DMS 273 treated with DMSO at 0.1 percent for 48 hours (cell line): ENCODE data around the gene CNN2.
A peak's percentile ranks its signal among the peaks of the same experiment; 100 is the strongest.

ENCODE experiments used
- DNase-seq: peaks from one replicate; lab custom pipeline; 2025; lab: John Stamatoyannopoulos, UW

CNN2 gene

DNA sequence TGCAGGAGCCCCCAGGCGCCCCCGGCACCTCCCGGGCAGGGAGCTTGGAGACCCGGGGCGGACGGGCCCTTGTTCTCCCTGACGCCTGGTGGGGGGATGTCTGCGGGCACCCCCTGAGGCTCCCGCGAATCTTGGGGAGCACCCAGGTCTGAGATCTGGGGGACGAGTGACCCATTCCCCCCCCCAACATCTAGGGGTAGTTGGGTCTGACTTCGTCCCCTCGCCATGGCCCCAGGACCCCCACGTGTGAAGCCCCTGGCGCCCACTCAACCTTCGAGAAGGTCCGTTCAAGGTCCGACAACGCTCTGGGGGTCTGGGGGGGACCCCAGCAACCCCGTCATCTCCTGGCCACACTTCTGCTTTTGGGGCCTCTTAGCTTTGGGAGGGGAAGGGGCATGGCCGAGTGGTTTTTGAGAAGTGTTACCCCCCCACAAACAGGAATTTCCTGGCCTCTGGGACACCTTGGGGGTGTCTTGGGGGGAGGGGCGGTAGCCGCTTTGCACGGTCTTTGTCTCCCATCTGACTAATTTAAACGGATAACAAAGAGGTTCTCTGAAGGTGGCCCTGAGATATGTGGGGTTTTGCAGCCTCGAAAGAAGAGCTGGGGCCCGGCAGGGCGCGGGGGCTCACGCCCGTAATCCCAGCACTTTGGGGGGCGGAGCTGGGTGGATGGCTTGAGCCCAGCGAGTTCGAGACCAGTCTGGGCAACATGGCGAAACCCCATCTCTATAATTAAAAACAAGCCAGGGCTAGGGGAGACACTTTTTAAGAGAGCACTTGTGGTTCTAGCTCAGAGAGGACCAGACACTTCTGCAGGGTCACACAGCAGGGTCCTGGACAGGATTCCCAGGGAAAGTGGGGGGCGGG lies 608 bp downstream of the CNN2 start:
- DNase-seq = no peak

- DNase-seq = no peak
These were observed 1.2 kb downstream of the CNN2 start for GRCh38 chr19:1027650-1028061.

DNA sequence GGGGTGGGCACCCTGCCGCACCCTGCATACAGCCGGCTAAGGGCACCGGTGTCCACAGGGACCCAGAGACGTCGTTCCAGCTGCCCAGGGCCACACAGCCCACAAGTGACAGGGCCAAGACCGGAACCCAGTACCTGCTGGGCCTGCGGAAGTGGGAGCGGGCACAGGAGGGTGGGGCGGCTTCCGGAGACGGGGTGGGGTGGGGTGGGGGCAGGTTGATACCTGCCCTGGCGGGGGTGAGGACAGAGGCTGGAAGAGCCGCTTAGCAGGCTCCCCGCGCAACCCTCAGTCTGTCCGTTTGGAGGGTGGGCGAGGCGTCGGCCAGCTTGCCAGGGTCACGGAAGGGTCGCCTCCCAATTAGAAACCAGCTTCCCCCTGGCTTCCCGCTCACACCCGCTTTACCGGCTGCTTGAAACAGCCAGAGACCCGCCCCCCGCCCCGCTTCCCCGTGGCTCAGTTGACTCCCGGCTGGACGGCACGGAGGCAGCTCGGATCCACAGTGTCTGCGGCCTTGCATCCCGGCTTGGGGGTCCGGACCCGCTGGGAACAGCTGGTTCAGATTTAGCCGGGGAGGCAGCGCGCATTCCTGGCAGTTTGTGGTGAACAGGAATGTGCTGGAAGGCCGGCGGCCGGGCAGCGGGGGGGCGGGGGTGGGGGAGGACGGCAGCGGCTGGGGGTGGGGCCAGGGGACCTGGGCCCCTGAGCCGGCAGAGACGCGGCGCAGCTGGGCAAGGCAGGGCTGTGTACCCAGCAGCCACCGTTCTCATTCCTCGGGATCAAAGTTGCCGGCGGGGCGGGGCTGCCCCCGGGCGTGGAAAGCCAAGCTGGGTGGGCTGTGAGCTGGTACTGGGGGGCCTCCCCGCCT lies 1.9 kb downstream of the CNN2 start:
- DNase-seq = no peak

DNA sequence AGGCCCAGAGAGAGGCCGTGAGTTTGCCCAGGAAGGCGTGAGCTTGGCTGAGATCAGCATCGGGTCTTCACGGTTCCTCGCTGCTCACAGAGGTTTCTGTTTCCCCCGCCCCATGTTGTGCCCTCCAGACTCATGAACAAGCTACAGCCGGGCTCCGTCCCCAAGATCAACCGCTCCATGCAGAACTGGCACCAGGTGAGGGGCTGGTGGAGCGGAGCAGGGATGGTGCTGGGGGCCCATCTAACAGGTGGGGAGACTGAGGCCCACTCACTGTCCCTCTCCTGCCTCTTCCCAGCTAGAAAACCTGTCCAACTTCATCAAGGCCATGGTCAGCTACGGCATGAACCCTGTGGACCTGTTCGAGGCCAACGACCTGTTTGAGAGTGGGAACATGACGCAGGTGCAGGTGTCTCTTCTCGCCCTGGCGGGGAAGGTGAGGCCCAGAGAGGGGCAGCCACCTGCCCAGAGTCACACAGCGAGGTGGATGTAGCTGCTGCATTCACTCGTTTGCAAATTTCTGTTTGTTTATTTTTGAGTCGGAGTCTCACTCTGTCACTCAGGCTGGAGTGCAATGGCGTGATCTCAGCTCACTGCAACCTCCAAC lies 6.0 kb downstream of the CNN2 start:
- DNase-seq = no peak

- DNase-seq = no peak
These were observed 9.7 kb downstream of the CNN2 start for GRCh38 chr19:1035998-1036621.

- DNase-seq = no peak
These were observed 11.2 kb downstream of the CNN2 start for GRCh38 chr19:1037621-1038064.

GRCh38 chr19:1038978-1039645 lies 12.7 kb downstream of the CNN2 start:
- DNase-seq = no peak

DNA sequence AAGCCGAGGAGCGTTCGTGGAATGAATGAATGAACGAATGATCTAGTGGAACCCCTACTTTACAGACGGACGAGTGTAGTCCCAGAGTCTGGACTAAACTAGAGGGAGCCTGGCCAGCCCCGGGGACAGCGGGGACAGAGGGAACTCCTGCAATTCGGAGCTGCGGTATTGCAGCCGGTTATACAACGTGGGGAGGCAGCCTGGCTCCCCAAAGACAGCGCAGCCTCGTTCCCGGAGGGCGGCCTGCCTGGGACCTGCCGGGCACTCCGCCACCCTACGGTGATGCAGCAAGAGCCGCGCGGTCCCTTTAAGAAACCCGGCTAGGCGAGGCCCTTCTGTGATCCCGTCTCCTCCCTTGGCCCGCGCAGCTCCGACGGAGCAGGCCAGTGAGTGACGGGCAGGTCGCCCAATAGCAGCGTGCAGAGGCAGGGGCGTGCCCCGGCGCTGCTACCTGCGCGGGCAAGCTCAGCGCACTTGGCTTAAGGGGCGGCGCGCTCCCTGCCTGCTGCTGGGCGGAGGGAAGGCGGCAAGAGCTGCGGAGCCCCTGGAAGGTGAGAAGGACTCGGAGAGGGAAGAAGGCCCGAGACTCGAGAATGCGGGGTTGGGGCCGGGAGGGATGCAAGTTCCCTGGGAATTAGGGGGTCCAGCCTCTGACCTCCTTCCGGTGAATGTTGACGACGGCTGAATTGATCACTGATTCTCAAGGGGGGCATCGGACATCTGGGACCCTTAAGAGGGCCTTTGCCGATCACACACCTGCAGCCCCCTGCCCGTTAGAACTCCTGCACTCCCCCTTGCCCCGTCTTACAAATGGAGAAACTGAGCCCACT lies 13.5 kb downstream of the CNN2 start, which contains the start of gene ABCA7:
Gene ABCA7, plus strand, starts transcription at position 462 of the 830 bp plus-strand sequence. CDS start 1,255 bp downstream, outside the sequence.
- DNase-seq = peak; percentile 90

- DNase-seq = peak; percentile 70
These were observed 14.3 kb downstream of the CNN2 start for GRCh38 chr19:1040476-1041271.

DNA sequence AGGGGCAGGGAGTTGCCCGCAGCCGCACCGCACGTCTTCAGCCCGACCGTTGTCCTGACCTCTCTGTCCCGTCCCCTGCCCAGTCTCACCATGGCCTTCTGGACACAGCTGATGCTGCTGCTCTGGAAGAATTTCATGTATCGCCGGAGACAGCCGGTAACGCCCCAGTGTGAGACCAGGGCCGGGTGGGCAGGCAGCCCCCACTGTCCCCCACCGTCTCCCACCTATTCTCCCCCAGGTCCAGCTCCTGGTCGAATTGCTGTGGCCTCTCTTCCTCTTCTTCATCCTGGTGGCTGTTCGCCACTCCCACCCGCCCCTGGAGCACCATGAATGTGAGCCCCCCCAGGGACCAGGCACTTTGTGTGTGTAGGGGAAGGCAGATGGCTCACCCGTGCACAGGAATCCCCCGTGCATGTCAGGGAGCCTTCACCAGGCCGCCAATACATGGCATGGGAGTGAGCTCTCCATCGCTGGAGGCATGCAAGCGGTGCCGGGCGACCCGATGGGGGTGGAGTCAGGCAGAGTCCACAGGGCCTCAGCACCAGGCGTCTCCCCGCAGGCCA lies 14.9 kb downstream of the CNN2 start:
- DNase-seq = no peak

DNA sequence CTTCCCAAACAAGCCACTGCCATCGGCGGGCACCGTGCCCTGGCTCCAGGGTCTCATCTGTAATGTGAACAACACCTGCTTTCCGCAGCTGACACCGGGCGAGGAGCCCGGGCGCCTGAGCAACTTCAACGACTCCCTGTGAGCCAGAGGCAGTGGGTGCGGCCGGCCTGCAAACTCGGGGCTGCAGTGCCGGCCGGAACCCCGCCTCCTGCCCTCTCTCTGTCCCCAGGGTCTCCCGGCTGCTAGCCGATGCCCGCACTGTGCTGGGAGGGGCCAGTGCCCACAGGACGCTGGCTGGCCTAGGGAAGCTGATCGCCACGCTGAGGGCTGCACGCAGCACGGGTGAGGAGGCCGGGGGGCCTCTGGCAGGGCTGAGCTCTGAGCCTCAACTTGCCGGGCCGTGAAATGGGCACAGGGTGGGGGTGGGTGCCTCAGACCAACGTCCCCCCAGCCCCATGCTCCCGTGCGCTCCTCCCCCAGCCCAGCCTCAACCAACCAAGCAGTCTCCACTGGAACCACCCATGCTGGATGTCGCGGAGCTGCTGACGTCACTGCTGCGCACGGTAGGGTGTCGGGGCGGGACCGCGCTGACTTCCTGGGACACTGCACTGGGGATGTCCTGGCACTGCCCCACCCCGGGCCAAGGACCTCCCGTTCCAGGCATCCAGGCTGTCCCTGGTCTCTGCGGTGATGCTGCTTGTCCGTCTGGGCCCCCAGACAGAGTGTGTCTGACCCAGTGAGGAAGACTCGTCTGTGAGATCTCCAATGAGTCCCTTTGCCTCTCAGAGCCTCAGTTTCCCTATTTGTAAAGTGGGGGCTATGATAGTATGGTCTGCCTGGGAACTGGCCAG lies 15.7 kb downstream of the CNN2 start:
- DNase-seq = no peak

DNA sequence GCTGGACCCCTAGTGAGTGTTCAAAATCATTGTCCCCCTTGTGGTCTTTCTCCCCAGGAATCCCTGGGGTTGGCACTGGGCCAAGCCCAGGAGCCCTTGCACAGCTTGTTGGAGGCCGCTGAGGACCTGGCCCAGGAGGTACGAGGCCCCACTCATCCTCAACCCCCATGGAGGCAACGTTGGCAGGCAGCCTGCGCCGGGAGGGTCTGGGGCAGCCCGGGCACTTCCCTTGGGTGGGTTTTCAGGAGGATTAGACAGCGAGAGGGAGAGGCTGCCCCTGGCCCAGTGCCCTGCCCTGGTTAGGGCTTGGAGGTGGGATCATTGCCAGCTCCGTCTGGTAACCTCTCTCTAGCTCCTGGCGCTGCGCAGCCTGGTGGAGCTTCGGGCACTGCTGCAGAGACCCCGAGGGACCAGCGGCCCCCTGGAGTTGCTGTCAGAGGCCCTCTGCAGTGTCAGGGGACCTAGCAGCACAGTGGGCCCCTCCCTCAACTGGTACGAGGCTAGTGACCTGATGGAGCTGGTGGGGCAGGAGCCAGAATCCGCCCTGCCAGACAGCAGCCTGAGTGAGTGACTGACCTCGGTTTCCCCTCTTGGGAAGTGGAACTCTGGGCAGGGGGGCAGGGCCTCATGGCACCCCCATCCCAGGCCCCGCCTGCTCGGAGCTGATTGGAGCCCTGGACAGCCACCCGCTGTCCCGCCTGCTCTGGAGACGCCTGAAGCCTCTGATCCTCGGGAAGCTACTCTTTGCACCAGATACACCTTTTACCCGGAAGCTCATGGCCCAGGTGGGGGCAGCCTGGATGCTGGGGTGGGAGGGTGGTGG lies 16.5 kb downstream of the CNN2 start:
- peak; percentile 58 for DNase-seq

GRCh38 chr19:1045247-1045603 lies 18.8 kb downstream of the CNN2 start:
- no peak for DNase-seq

DNA sequence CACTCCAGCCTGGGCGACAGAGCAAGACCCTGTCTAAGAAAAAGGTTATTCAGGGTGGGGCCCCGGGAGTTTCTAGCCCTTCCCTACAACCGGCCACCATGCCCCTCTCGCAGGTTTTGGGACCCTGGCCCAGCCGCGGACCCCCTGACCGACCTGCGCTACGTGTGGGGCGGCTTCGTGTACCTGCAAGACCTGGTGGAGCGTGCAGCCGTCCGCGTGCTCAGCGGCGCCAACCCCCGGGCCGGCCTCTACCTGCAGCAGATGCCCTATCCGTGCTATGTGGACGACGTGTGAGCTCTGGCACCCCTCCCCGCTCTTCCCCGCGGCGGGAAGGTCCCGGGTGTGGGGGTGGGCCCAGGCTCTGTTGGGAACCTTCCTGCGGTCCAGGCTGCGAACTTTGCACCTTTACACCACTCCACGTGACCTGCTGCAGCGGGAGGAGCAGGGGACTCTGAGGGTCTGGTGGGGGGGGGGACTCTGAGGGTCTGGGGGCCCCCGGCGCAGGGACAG lies 19.8 kb downstream of the CNN2 start:
- DNase-seq = no peak

- no peak for DNase-seq
These were observed 20.7 kb downstream of the CNN2 start for GRCh38 chr19:1046836-1047695.

GRCh38 chr19:1047696-1048147 lies 21.3 kb downstream of the CNN2 start:
- DNase-seq = no peak
